HEK293T (cell line): ENCODE measurements around the gene PRIMPOL.

ENCODE experiments used
- BHLHE40 ChIP-seq: fragments of 450-650 bp; IDR thresholded peaks from 2 replicates; pipeline ENCODE4 v1.6.1; 2016; ENCODE audit warnings: mild to moderate bottlenecking, moderate library complexity, borderline replicate concordance
- CTBP1 ChIP-seq: fragments of 450-650 bp; IDR thresholded peaks from 2 replicates; pipeline ENCODE4 v1.6.1; 2016; ENCODE audit warnings: borderline replicate concordance
- FOXA1 ChIP-seq: fragments of 450-650 bp; IDR thresholded peaks from 2 replicates; pipeline ENCODE4 v1.6.1; 2016; ENCODE audit warnings: mild to moderate bottlenecking
- FOXK2 ChIP-seq: fragments of 450-650 bp; IDR thresholded peaks from 2 replicates; pipeline ENCODE4 v1.6.1; 2016; ENCODE audit warnings: mild to moderate bottlenecking
- FOXM1 ChIP-seq: fragments of 450-650 bp; IDR thresholded peaks from 2 replicates; pipeline ENCODE4 v1.6.1; 2017; ENCODE audit warnings: mild to moderate bottlenecking, borderline replicate concordance
- L3MBTL2 ChIP-seq: fragments of 450-650 bp; conservative IDR thresholded peaks from 2 replicates; pipeline ENCODE4 v1.6.1; 2016; ENCODE audit warnings: mild to moderate bottlenecking
- LEF1 ChIP-seq: fragments of 450-650 bp; IDR thresholded peaks from 2 replicates; pipeline ENCODE4 v1.6.1; 2017; ENCODE audit warnings: mild to moderate bottlenecking, borderline replicate concordance
- NFRKB ChIP-seq: fragments of 450-650 bp; IDR thresholded peaks from 2 replicates; pipeline ENCODE4 v1.6.1; 2016; ENCODE audit warnings: mild to moderate bottlenecking, moderate library complexity
- SP1 ChIP-seq: fragments of 450-650 bp; IDR thresholded peaks from 2 replicates; pipeline ENCODE4 v1.6.1; 2017

GRCh38 chr4:184693056-184693455 is 43.5 kb downstream of the PRIMPOL start:
- TF ChIP-seq SP1 (no peak), BHLHE40 (no peak), FOXM1 (no peak), LEF1 (no peak), L3MBTL2 (no peak), NFRKB (no peak), FOXK2 (no peak), FOXA1 (no peak), CTBP1 (no peak)
